Metanephros (tissue), 1 donor: Measurements from ENCODE around the gene ACSL5. TPM values are rescaled to one million over a fixed set of nuclear protein-coding genes. Genes with fewer than 3 reads are reported as not detected.

ENCODE experiments used
- total RNA-seq: library from RNA; depleted of rRNA; stranded (reverse); fragments of >200 nt; gene quantifications from one replicate; pipeline ENCODE4 v1.2.3, GENCODE V29; 2014

ACSL5 gene, protein sequence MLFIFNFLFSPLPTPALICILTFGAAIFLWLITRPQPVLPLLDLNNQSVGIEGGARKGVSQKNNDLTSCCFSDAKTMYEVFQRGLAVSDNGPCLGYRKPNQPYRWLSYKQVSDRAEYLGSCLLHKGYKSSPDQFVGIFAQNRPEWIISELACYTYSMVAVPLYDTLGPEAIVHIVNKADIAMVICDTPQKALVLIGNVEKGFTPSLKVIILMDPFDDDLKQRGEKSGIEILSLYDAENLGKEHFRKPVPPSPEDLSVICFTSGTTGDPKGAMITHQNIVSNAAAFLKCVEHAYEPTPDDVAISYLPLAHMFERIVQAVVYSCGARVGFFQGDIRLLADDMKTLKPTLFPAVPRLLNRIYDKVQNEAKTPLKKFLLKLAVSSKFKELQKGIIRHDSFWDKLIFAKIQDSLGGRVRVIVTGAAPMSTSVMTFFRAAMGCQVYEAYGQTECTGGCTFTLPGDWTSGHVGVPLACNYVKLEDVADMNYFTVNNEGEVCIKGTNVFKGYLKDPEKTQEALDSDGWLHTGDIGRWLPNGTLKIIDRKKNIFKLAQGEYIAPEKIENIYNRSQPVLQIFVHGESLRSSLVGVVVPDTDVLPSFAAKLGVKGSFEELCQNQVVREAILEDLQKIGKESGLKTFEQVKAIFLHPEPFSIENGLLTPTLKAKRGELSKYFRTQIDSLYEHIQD
- 7.0 TPM for total RNA-seq

DNA sequence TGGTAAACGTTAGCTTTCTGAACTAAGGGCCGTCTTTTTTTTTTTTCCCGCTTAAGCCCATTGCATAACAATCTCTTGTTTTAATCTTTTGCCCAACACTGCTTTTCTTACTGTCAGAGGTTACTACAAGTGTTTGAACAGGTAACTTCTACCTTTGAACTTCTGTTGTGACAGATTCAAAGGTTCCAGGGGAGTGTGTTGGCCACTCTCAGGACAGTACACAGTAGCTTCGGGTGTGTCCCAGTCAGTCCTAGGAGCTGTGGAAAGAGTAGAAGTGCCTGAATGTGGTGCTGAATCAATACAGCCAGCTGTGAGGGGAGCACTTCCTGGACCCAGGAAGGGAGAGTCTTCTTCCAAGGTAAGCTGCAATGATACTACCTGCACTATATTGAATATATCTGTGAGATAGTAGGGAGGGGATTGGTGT is at the start of gene ACSL5:
TSS of gene ACSL5 (plus strand) at position 205 of the 427 bp plus-strand sequence. CDS start 20,831 bp downstream, outside the sequence.

DNA sequence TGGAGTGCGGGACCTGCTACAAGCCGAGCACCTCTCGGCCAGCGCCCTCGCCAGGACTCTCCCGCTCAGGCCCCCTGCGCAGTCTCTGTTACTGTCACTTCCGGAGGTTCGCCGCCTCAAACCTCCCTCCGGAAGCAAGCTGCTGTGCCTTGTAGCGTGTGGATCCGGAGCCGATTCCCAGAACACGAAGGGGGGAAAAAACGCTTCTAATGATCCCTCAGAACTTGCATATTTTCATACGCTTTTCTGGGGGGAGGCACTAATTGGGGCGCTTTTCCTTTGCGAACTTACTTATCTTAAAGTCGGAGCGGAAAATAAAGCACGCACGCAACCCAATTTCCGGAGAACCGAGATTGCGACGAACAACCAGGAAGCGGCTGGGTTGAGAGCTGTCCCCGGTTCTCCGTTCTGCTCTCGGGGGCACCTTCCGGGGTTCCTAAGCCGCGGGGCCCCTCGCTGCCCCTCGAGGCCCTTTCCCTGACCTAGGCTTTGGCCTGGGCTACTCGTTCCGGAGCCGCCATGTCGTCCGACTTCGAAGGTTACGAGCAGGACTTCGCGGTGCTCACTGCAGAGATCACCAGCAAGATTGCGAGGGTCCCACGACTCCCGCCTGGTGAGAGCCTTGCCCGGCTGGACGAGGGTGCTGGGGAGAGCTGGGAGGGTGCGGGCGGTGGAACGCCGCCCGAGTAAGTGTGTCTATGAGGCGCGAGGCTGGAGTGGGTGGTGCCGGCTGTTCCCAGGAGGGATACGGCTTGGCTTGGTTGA is 73.1 kb downstream of the ACSL5 start, which contains the start of the genes VTI1A and ZDHHC6:
TSS of gene VTI1A (plus strand) at position 361 of the 765 bp plus-strand sequence. CDS start at position 520, 159 bp downstream.
TSS of gene ZDHHC6 (minus strand) at position 60 of the 765 bp plus-strand sequence. CDS start 1,478 bp downstream, outside the sequence.

Other genes with a start within 250 kb of the ACSL5 start
- 14.9 TPM for gene GPAM, start 190.4 kb upstream of the ACSL5 start, total RNA-seq
- gene TECTB, start 90.7 kb upstream of the ACSL5 start, total RNA-seq: not detected
- gene ZDHHC6, start 72.8 kb downstream of the ACSL5 start, total RNA-seq: 28.1 TPM
- 36.8 TPM for gene VTI1A, start 73.1 kb downstream of the ACSL5 start, total RNA-seq